NB4 (cell line): Measurements from ENCODE around the gene PCK1.

Experiments used
- POLR2A ChIP-seq: IDR thresholded peaks from 2 replicates; pipeline ENCODE4 v1.6.1; 2011; ENCODE audit warnings: mild to moderate bottlenecking; ENCODE audit not compliant: insufficient read length; ENCODE audit errors: extremely low read depth
- TF ChIP-seq, protein P1 (sequence below): IDR thresholded peaks from one replicate; pipeline ENCODE4 v1.5.1; 2012; ENCODE audit warnings: low read depth, low read length

DNA sequence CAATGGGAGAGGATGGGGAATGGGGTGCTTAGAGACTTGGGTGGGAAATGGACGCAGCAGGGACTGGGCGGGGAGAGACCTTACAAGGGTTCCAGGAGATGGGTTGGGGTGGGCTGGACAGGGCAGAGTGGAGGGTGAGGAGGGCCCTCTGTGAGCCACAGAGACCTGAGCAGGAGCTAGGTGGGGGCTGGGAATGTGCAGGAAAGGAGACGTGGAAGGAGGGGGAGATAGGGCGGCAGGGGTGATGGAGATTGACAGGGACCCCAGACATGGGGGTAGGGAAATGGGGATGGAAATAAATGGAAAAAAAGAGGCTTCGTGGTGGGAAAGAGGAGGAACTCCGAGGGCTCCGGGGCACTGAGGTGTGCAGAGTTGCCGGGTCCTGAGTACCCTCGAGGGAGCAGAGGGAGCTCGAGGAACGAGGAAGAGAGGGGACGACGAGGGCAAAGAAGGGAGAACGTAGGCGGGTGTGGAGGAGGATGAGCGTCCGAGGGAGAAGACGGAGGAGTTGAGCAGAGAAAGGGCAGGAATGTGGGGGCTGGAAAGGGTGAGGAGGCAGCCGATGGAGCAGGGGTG is 33.9 kb upstream of the PCK1 start:
- TF ChIP-seq, protein P1, sequence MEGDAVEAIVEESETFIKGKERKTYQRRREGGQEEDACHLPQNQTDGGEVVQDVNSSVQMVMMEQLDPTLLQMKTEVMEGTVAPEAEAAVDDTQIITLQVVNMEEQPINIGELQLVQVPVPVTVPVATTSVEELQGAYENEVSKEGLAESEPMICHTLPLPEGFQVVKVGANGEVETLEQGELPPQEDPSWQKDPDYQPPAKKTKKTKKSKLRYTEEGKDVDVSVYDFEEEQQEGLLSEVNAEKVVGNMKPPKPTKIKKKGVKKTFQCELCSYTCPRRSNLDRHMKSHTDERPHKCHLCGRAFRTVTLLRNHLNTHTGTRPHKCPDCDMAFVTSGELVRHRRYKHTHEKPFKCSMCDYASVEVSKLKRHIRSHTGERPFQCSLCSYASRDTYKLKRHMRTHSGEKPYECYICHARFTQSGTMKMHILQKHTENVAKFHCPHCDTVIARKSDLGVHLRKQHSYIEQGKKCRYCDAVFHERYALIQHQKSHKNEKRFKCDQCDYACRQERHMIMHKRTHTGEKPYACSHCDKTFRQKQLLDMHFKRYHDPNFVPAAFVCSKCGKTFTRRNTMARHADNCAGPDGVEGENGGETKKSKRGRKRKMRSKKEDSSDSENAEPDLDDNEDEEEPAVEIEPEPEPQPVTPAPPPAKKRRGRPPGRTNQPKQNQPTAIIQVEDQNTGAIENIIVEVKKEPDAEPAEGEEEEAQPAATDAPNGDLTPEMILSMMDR = no peak
- TF ChIP-seq POLR2A = no peak
